ENCODE data around the gene FOXJ1. TPM values are rescaled to one million over a fixed set of nuclear protein-coding genes. Genes with fewer than 3 reads are reported as not detected.
A peak's percentile ranks its signal among the peaks of the same experiment; 100 is the strongest.

FOXJ1 gene
- total RNA-seq, 1 experiment from 2014 or later: 4.0 TPM

- Histone ChIP-seq H4K5ac (ENCODE audit: insufficient read length, low read depth, low read length) (no peak overlapping the region), H3T11ph (ENCODE audit: low read length) (no peak overlapping the region), H3K79me2 (ENCODE audit: insufficient read depth, low read length) (no peaks in the 10 kb centered on the region), H2BK120ac (ENCODE audit: low read depth, low read length, poor library complexity, severe bottlenecking) (no peak overlapping the region), H3K14ac (ENCODE audit: insufficient read depth, low read length) (no peak overlapping the region), H3K27ac (ENCODE audit: insufficient read length, low read depth, low read length) (no peak overlapping the region), H3K4me1 (ENCODE audit: insufficient read depth, low read length) (peaks cover 2% of the 10 kb centered on the region; the same call in 1 of the 2 replicates), H2BK12ac (ENCODE audit: insufficient read length, low read depth, low read length) (no peak overlapping the region), H4K91ac (ENCODE audit: insufficient read length, low read depth, low read length) (no peak overlapping the region), H3K9ac (ENCODE audit: extremely low read depth, insufficient read length, low read length) (no peak overlapping the region), H3K4me2 (ENCODE audit: insufficient read depth, insufficient read length, low read length) (no peak overlapping the region), H2BK5ac (ENCODE audit: insufficient read length, low read length) (no peak overlapping the region), H3K23ac (ENCODE audit: insufficient read length, low read depth, low read length) (no peak overlapping the region), H3K27me3 (ENCODE audit: insufficient read depth, low read length) (no peaks in the 10 kb centered on the region), H4K20me1 (ENCODE audit: control insufficient read depth, insufficient read depth, insufficient read length) (no peaks in the 10 kb centered on the region), H4K8ac (replicated peaks; ENCODE audit: insufficient read length, low read depth, low read length) (no peak overlapping the region), H3K79me1 (ENCODE audit: insufficient read depth, low read depth, low read length, poor library complexity, severe bottlenecking) (no peaks in the 10 kb centered on the region), H3K56ac (ENCODE audit: insufficient read length, low read depth, low read length) (no peak overlapping the region), H2BK20ac (ENCODE audit: low read depth, low read length, poor library complexity, severe bottlenecking) (no peak overlapping the region), H2BK15ac (ENCODE audit: low read depth, low read length) (no peak overlapping the region), H2AFZ (ENCODE audit: low read length) (no peak overlapping the region), H2AK5ac (ENCODE audit: insufficient read length, low read length) (no peak overlapping the region), H3K4ac (ENCODE audit: low read depth, low read length) (no peak overlapping the region), H3K9me3 (ENCODE audit: control insufficient read depth, low read depth, low read length) (no peaks in the 10 kb centered on the region), H3K18ac (ENCODE audit: insufficient read length, low read depth, low read length) (no peak overlapping the region), H3K23me2 (ENCODE audit: insufficient read length, low read depth, low read length, poor library complexity, severe bottlenecking) (no peaks in the 10 kb centered on the region)
- Mint-ChIP-seq H3K27me3 (ENCODE audit: low read depth) (no peaks in the 10 kb centered on the region; the same call in 1 of the 2 replicates), H3K4me1 (peaks cover 29 to 35% of the 10 kb centered on the region in 2 experiments), H3K9me3 (no peaks in the 10 kb centered on the region), H3K27ac (0 out of 7 replicates have a peak overlapping the region, but pooled peaks of 1 of the 3 experiments have one; percentile 36), H3K4me3 (no peak overlapping the region), H3K36me3 (ENCODE audit: insufficient read depth in 1 of 3, low read depth in 3 of 3) (no peaks in the 10 kb centered on the region; a peak in 2 of 7 replicates)
- WGBS (ENCODE audit: extremely low coverage, insufficient read length, low lambda C conversion rate): no CpG with 5 or more reads among the region's 7 CpGs
- DNase-seq: peak; percentile 70
- TF ChIP-seq CTCF (conservative IDR thresholded peaks at IDR 0.05): no peak; the same call in 2 of the 3 replicates
Observed at GRCh38 chr17:76152591-76152990, 11.5 kb upstream of the FOXJ1 start.

Measured in H9 (cell line).